Tibial nerve (tissue), 3 donors: Measurements from ENCODE around the gene MALAT1.

Experiments used
- EP300 ChIP-seq, 2 donors: sonication (generic); formaldehyde crosslinking; IDR thresholded peaks; one replicate each; pipeline ENCODE4 v1.6.1; 2017; ENCODE audit warnings: antibody characterized with exemption in 2 of 2, mild to moderate bottlenecking in 1 of 2
- POLR2A ChIP-seq, 2 donors: fragments of 450-650 bp; IDR thresholded peaks; one replicate each; pipeline ENCODE4 v1.6.1; 2017; ENCODE audit warnings: antibody characterized with exemption in 2 of 2, mild to moderate bottlenecking in 2 of 2, moderate library complexity in 2 of 2

- no peak for TF ChIP-seq POLR2A (IDR thresholded peaks at IDR 0.05)
- TF ChIP-seq EP300 (IDR thresholded peaks at IDR 0.05), result no peak
Observed at GRCh38 chr11:65546217-65546958, 47.5 kb downstream of the MALAT1 start.
